Gastrocnemius medialis (tissue), 4 donors: ENCODE measurements around the gene LRP11. TPM values are rescaled to one million over a fixed set of nuclear protein-coding genes. Genes with fewer than 3 reads are reported as not detected.
"Not testable (repeated sequence)": the region's sequence is repeated elsewhere in the genome, so short reads cannot be mapped to it uniquely, and the experiment has no call there.

Experiments used
- ATAC-seq, 2 donors: fragments of 150-250 bp; one replicate each; pipeline ENCODE4 v1.9.1; 2016
- DNase-seq, 2 donors: peaks; one replicate each; pipeline ENCODE4 v3.0.0-alpha.2; 2019
- H3K27ac ChIP-seq, 4 donors: fragments of 200-600 bp; sonication (generic); 1 replicate in 1 of 4; 2 replicates in 3 of 4; pipeline ENCODE4 v1.5.1; 2016 to 2018; ENCODE audit warnings: mild to moderate bottlenecking in 2 of 4, moderate library complexity in 1 of 4
- H3K27me3 ChIP-seq, 3 donors: fragments of 200-600 bp; sonication (generic) in 2 of 3; 1 replicate in 1 of 3; 2 replicates in 2 of 3; pipeline versions ENCODE4 v1.5.1 to v1.6.0; 2016 to 2019; ENCODE audit warnings: mild to moderate bottlenecking in 1 of 3, moderate library complexity in 1 of 3
- H3K36me3 ChIP-seq, 2 donors: fragments of 200-600 bp; sonication (generic) in 1 of 2; one replicate each; pipeline ENCODE4 v1.5.1; 2017 to 2018
- H3K4me1 ChIP-seq, 2 donors: fragments of 200-600 bp; sonication (generic) in 1 of 2; one replicate each; pipeline ENCODE4 v1.5.1; 2016 to 2017; ENCODE audit warnings: mild to moderate bottlenecking in 2 of 2
- H3K4me3 ChIP-seq, 4 donors: fragments of 200-600 bp; sonication (generic) in 3 of 4; 1 replicate in 1 of 4; 2 replicates in 3 of 4; pipeline ENCODE4 v1.5.1; 2016 to 2019; ENCODE audit warnings: mild to moderate bottlenecking in 2 of 4
- H3K9me3 ChIP-seq, 3 donors: fragments of 200-600 bp; sonication (generic) in 2 of 3; 1 replicate in 1 of 3; 2 replicates in 2 of 3; pipeline ENCODE4 v1.5.1; 2016 to 2019
- CTCF ChIP-seq, 5 experiments: fragments of 450-650 bp in 3 of 5; fragments of 200-600 bp in 2 of 5; sonication (generic) in 2 of 5; IDR thresholded peaks in 4 of 5; conservative IDR thresholded peaks in 1 of 5; 1 replicate in 4 of 5; 2 replicates in 1 of 5; pipeline ENCODE4 v1.5.1; 2016 to 2019; ENCODE audit warnings: antibody characterized with exemption in 5 of 5, mild to moderate bottlenecking in 3 of 5, moderate library complexity in 3 of 5
- POLR2A ChIP-seq, 2 donors: fragments of 450-650 bp; IDR thresholded peaks; one replicate each; pipeline ENCODE4 v1.6.1; 2017; ENCODE audit warnings: antibody characterized with exemption in 2 of 2, mild to moderate bottlenecking in 2 of 2, moderate library complexity in 2 of 2
- in situ Hi-C, 4 donors: fragments of 200-750 bp; cut with MboI; loops; one replicate each; pipeline versions ENCODE4 v1.15.0 to v1.8.0; 2017; ENCODE audit warnings: low sequenced_read_pairs in 4 of 4
- intact Hi-C: fragments of 100-400 bp; cut with DNase I; formaldehyde crosslinking; loops from one replicate; pipeline ENCODE4 v1.15.1; 2023; ENCODE audit warnings: low total_unique reads
- total RNA-seq, 4 donors: library from RNA; depleted of rRNA; stranded (reverse); fragments of >200 nt; gene quantifications; one replicate each; pipeline versions ENCODE4 v1.1.0 to v1.2.3, GENCODE V29; 2016

Gene LRP11
- total RNA-seq, 4 donors from 2014 or later = 5.5 to 19.8 (median 6.1) TPM

- H3K4me3 ChIP-seq = no peak overlapping the region
- ATAC-seq (no peak), DNase-seq (no peak)
- TF ChIP-seq CTCF (IDR thresholded peaks at IDR 0.05 in 4 of 5, conservative IDR thresholded peaks at IDR 0.05 in 1 of 5) (no peak), POLR2A (IDR thresholded peaks at IDR 0.05) (no peak)
- in situ Hi-C loops (no loop called here), intact Hi-C loops (loop anchor here (10.0 kb wide), 1 partner anchor 223 kb away; the partner anchor contains the start of gene KATNA1)
- H3K27me3 ChIP-seq = no peaks in the 10 kb centered on the region
- no peak overlapping the region for H3K27ac ChIP-seq
- peaks cover 2 to 5% of the 10 kb centered on the region in 2 donors for H3K4me1 ChIP-seq
- no peaks in the 10 kb centered on the region for H3K36me3 ChIP-seq
- H3K9me3 ChIP-seq = no peaks in the 10 kb centered on the region
Observed at GRCh38 chr6:149867876-149868640, 3.9 kb upstream of the LRP11 start.

- DNase-seq (no peak), ATAC-seq (peak; percentile 40 to 45)
- Histone ChIP-seq H3K27ac (peak overlapping the region; percentile 87 to 96 (median 94)), H3K9me3 (no peaks in the 10 kb centered on the region), H3K36me3 (no peaks in the 10 kb centered on the region), H3K4me1 (peaks cover 10 to 21% of the 10 kb centered on the region in 2 donors), H3K4me3 (peak overlapping the region; percentile 61 to 89 (median 72)), H3K27me3 (no peaks in the 10 kb centered on the region)
- TF ChIP-seq POLR2A (IDR thresholded peaks at IDR 0.05) (no peak), CTCF (IDR thresholded peaks at IDR 0.05 in 4 of 5, conservative IDR thresholded peaks at IDR 0.05 in 1 of 5) (peak; percentile 56 to 76 (median 68))
- in situ Hi-C loops (no loop called here), intact Hi-C loops (loop anchor here (1.0 to 10.0 kb wide), 6 partner anchors 24 to 220 kb away; partner anchors contain the start of genes KATNA1 and LATS1)
Observed at GRCh38 chr6:149864578-149865535, 698 bp upstream of the LRP11 start.

GRCh38 chr6:149862922-149863697 lies 1.0 kb downstream of the LRP11 start:
- in situ Hi-C loops (no loop called here), intact Hi-C loops (loop anchor here (10.0 kb wide), 1 partner anchor 218 kb away; the partner anchor contains the start of gene KATNA1)
- Histone ChIP-seq H3K9me3 (no peaks in the 10 kb centered on the region), H3K27ac (peak overlapping the region; percentile 87 to 96 (median 94)), H3K4me1 (peaks cover 15 to 26% of the 10 kb centered on the region in 2 donors), H3K27me3 (no peaks in the 10 kb centered on the region), H3K4me3 (peak overlapping the region; percentile 61 to 89 (median 72)), H3K36me3 (no peaks in the 10 kb centered on the region)
- peak; percentile 57 to 61 for ATAC-seq
- peak; percentile 53 to 82 for DNase-seq
- TF ChIP-seq CTCF (IDR thresholded peaks at IDR 0.05 in 4 of 5, conservative IDR thresholded peaks at IDR 0.05 in 1 of 5) (no peak), POLR2A (IDR thresholded peaks at IDR 0.05) (peak; percentile 67 to 76)

- ATAC-seq, H3K27me3 ChIP-seq, in situ Hi-C loops, DNase-seq, H3K36me3 ChIP-seq, H3K9me3 ChIP-seq: not testable (repeated sequence)
- intact Hi-C loops = loop anchor here (10.0 kb wide), 1 partner anchor 218 kb away; the partner anchor contains the start of gene KATNA1
- H3K27ac ChIP-seq = peak overlapping the region; percentile 87 to 96 (median 94)
- H3K4me1 ChIP-seq = peaks cover 15 to 26% of the 10 kb centered on the region in 2 donors
- peak overlapping the region; percentile 61 to 89 (median 72) for H3K4me3 ChIP-seq
Observed at GRCh38 chr6:149862424-149862738, 1.8 kb downstream of the LRP11 start.
